ENCODE results near the gene MT1B.
"Not testable (repeated sequence)": the region's sequence is repeated elsewhere in the genome, so short reads cannot be mapped to it uniquely, and the experiment has no call there.

The MT1B gene

GRCh38 chr16:56672761-56673536 is 21.3 kb downstream of the MT1B start:
- TF ChIP-seq MAX (IDR thresholded peaks at IDR 0.05; ENCODE audit: low read depth, low read length) = no peak
- no peak overlapping the region for H3K4me3 ChIP-seq (ENCODE audit: low read depth, low read length)
- DNase-seq (ENCODE audit: low read depth) = peak; percentile 29

DNA sequence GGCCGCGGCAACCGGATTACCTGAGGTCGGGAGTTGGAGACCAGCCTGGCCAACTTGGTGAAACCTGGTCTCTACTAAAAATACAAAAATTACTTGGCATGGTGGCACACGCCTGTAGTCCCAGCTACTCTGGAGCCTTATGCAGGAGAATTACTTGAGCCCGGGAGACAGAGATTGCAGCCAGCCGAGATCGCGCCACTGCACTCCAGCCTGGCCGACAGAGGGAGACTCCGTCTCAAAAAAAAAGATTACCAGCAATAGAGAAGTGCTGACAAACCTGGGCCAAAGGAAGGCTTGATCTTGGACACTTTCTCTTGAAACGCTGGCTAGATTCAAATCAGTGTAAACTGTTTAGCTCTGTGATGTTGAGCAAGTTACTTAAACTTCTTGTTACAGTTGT is 22.2 kb downstream of the MT1B start:
- TF ChIP-seq CTCF (IDR thresholded peaks at IDR 0.05; ENCODE audit: low read depth, low read length) (peak; percentile 16), POLR2A (IDR thresholded peaks at IDR 0.05; ENCODE audit: extremely low read depth, insufficient read length) (no peak), MAX (IDR thresholded peaks at IDR 0.05; ENCODE audit: low read depth, low read length) (no peak), MYC (IDR thresholded peaks at IDR 0.05; ENCODE audit: low read depth, low read length) (no peak)
- DNase-seq (ENCODE audit: low read depth) = no peak
- H3K4me3 ChIP-seq (ENCODE audit: low read depth, low read length) = no peak overlapping the region

DNA sequence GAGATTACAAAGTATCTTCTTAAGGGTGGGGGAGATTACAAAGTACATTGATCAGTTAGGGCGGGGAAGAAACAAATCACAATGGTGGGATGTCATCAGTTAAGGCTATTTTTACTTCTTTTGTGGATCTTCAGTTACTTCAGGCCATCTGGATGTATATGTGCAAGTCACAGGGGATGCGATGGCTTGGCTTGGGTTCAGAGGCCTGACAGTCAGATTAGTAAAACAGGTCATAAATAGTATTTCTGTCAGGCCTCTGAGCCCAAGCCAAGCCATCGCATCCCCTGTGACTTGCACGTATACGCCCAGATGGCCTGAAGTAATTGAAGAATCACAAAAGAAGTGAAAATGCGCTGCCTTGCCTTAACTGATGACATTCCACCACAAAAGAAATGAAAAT is 22.9 kb downstream of the MT1B start:
- H3K4me3 ChIP-seq (ENCODE audit: low read depth, low read length) = not testable (repeated sequence)

GRCh38 chr16:56675685-56676210 is 24.1 kb downstream of the MT1B start:
- TF ChIP-seq MYC (IDR thresholded peaks at IDR 0.05; ENCODE audit: low read depth, low read length) = no peak
- TF ChIP-seq POLR2A (IDR thresholded peaks at IDR 0.05; ENCODE audit: extremely low read depth, insufficient read length) = no peak
- TF ChIP-seq CTCF (IDR thresholded peaks at IDR 0.05; ENCODE audit: low read depth, low read length) = no peak
- no peak overlapping the region for H3K4me3 ChIP-seq (ENCODE audit: low read depth, low read length)
- DNase-seq (ENCODE audit: low read depth) = no peak

More for the DNA sequence above, 22.9 kb downstream of the MT1B start:
- not testable (repeated sequence) for DNase-seq (ENCODE audit: low read depth)

DNA sequence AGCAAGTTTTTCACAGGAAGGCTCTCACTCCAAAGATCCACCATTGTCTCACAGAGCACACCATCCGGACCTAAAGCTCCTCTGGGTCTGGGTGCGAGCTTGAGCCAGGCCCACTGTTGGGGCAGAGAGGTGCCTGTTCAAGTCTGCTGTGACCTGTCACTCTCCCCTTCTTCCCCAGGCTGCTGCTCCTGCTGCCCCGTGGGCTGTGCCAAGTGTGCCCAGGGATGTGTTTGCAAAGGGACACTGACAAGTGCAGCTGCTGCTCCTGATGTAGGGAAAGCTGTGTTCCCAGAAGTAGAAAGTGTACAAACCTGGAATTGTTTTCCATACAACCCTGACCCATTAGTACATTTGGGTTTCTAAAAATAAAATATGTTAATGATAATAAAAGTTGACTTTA is 25.8 kb downstream of the MT1B start:
- TF ChIP-seq MYC (IDR thresholded peaks at IDR 0.05; ENCODE audit: low read depth, low read length) (no peak), CTCF (IDR thresholded peaks at IDR 0.05; ENCODE audit: low read depth, low read length) (no peak), MAX (IDR thresholded peaks at IDR 0.05; ENCODE audit: low read depth, low read length) (no peak), POLR2A (IDR thresholded peaks at IDR 0.05; ENCODE audit: extremely low read depth, insufficient read length) (no peak)
- DNase-seq (ENCODE audit: low read depth) = no peak
- no peak overlapping the region for H3K4me3 ChIP-seq (ENCODE audit: low read depth, low read length)

DNA sequence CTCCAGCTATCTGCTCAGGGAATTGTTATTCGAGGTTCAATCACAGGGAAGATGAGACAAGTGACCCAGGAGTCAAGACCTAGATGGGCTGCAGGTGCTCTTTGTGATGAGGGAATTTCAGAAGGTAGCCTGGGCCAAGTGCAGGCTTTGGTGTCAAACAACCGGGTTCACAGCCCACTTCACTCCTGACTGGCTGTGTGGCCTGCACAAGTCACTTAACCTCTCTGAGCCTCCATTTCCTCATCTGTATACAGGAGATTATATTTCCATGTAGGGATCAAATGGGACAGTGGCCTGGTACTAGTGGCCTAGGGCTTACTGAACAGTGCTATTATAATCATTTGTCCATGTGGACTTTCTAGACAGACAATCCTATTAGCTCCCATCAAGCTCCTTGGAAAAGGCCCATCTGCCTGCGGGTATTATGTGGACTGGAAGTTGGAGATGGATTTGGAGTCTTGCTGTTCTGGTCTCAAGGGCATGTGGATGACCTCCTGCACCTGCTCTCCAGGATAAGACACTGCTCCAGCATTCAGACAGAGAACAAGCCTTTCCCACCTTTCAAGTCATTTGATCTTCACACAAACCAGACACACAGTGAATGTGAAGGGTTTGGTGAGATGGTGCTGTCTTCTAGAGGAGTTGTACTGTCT is 27.5 kb downstream of the MT1B start:
- no peak overlapping the region for H3K4me3 ChIP-seq (ENCODE audit: low read depth, low read length)
- TF ChIP-seq MAX (IDR thresholded peaks at IDR 0.05; ENCODE audit: low read depth, low read length) = no peak
- TF ChIP-seq POLR2A (IDR thresholded peaks at IDR 0.05; ENCODE audit: extremely low read depth, insufficient read length) = no peak
- TF ChIP-seq MYC (IDR thresholded peaks at IDR 0.05; ENCODE audit: low read depth, low read length) = no peak
- TF ChIP-seq CTCF (IDR thresholded peaks at IDR 0.05; ENCODE audit: low read depth, low read length) = no peak
- no peak for DNase-seq (ENCODE audit: low read depth)

All from NB4 (cell line).